Brain pericyte (primary cell): ENCODE data around the gene CTNNA3.

Experiments
- DNase-seq: peaks from one replicate; pipeline ENCODE4 v3.0.0-alpha.2; 2012; ENCODE audit warnings: low read depth, low spot score

The CTNNA3 gene

DNA sequence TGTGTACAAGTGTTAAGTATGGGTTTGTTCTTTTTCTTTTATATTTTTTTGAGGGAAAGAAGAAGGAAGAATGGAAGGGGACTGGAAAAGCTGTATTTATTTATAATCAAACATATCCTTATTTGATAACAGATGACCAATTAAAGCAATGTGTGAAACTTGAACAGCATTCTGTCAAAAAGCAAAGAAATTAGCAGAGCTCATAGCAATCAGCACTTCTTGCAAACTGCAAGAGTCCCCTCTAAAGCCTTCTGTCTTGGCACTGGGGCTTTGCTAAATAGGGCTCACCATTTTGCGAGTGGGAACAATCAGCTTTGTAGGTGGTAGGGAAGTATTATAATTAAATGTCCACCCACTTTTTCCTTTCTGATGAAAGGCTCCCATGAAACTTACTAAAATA is 935.1 kb downstream of the CTNNA3 start:
- no peak for DNase-seq

DNA sequence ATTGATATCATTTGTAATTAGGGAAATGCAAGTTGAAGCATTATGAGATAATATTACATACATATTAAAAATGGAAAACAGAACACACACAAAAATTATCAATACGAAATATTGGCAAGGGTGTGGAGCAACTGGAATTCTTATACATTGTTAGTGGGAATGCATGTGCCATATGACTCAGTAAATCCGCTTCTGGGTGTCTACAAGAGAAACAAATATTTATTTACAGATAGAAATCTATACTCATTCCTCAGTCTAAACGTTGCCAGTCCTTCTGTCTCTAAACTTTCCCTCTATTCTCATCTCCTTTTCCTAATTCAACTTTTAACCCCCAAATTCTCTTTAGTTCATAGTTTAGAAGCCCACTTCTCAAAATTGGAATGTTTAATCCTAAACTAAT is 940.5 kb downstream of the CTNNA3 start:
- no peak for DNase-seq

DNA sequence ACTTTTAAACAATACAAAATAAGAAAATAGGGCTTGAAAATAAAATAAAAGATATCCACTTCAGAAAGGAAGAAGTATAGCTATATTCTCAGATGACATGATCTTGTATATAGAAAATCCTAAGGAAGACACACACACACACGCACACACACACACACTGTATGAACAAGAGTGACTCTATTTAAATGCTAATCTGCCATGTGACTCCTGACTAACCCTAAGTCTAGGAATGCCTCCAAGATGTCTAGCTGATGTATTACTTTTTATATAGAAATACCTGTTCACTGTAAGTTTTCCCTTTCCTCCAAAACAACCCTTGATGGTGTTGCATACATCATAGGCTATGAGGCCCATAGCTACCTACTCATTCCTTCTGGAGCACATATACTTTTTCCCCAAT is 943.3 kb downstream of the CTNNA3 start:
- DNase-seq: no peak

DNA sequence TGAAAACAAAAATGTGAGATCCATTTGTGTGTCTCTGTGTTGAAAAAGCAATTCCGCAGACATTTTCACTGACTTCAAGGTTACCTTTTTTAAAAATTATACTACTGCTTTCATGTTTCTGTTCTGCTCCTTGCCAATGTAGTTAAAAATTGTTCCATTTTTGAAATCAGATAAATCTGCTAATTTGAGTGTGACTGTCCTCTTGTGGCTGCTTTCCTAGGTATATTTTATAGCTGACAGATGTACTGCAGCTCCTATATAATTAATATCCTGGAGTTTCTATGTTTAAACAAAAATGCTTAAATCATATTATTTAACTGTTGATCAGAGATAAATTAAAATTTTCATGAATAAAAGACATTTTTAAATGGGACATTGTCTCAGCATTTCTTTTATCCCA is 947.8 kb downstream of the CTNNA3 start:
- no peak for DNase-seq

DNA sequence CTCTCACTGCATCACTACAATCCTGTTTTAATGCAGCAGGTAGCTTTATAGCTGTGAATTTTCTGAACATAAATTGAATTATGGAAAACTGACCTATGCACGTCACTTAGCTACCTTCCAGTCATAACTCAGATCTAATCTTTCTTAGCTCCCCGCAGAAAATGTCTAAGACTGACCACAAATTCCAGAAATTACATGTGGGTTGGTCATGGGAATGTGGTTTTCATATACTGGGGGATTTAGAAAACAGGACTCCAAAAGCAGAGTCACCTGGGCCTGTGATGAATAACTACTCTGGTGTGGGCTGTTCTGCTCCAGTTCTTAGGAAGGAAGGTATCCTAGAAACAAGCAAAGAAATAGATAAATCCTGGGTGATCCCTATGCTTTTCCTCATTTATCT is 948.5 kb downstream of the CTNNA3 start:
- DNase-seq: no peak

DNA sequence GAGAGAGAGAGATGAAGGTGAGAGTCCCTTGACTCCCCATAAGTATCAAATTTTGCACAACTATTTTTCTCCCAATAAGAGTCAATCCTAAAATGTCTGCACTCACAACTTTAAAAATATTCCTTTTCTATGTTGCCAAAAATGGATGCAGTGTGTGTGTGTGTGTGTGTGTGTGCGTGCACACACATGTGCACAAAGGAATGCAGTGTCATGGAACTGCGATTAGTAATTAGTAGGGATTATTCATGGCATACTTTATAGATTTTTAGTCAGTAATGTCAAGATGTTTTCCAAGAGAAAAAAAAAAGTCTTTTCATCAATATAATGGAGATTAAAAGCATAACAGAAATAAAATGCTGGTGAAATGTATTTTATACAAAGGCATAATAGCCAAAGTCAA is 949.3 kb downstream of the CTNNA3 start:
- no peak for DNase-seq

DNA sequence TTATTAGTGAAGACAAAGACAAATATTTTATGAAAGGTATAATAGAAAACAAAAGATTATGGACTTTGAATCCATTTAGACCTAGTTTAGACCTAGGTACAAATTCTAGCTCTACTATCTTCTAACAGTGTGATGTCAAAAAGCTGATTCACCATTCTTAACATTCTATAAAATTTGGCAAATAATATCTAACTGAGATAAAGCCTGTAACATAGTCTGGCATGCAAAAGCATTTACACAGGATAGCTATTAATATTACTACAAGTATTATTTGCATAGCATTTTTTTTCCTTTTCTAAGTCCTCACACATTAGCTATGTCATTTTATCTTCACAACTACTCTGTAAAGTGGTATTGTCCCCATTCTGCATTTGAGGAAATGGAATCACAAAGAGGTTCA is 949.7 kb downstream of the CTNNA3 start:
- DNase-seq: no peak

DNA sequence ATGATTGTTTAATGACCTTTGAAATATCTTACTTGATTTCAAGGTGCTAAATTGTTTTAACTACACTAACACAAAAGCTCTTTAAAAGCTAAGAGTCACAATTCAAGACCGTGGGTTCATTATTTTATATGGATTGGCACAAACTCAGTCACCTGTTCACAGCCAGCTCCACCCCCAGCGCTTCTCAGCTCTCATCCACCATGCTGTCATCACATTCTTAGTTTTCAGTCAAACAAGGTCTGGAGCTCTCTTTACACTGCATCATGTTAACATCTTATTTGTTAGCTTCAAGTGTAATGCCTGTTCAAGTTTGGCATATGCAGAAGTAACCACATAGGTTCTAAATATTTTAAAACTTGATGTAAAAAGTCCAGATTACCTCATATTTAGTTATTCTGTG is 951.1 kb downstream of the CTNNA3 start:
- no peak for DNase-seq

DNA sequence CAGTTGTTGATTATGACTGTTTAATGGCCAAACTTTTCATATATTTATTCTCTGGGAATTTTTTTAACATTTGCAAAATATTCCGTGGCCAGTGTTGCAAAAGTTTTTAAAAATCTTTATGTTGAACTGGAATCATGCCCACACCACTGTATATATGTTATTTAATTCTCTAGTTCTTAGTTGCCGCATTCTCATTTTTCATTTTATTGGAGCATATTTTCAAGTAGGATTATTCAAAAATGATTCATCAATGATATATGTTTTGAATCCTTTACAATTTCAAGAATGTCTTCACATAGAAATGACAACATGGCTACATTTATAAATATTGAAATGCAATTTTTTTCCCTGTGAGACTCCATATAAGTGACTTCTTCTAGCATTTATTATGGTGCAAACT is 958.8 kb downstream of the CTNNA3 start:
- no peak for DNase-seq

DNA sequence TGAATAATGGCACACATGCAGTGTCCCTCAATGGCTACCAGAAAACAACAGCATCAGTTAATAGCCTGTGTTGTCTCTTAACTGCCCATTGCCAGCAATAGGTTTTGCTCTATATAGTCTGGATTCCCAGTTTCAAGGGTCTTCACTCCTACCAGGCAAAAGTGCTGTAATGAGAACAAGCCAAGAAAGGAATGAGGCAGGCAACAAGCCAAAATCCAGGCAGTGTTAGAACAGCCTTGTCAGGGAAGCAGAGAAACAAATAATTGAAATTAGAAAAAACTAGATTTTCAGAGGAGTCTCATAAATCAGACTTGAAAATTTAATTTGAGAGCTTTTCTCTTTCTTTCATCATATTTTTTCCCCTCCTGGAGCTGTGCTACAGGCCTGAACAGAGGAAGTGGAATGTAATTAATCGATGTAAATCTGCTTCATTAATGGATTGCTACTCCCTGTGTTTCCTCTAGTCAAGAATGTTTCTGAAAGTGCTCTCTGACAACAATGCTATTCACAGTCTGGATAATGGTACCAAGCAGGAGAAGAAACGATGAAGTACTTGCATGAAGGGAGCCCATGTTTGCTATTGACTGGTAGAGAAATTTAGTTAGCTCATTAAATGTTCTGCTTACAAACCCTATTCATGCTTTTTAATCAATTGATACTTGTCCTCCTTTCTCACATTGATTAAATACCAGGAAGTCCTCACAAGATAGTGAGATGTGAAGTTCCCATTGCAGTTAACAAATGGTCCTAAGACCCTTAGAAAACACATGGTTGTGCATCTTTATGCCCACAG is 972.2 kb downstream of the CTNNA3 start:
- no peak for DNase-seq

DNA sequence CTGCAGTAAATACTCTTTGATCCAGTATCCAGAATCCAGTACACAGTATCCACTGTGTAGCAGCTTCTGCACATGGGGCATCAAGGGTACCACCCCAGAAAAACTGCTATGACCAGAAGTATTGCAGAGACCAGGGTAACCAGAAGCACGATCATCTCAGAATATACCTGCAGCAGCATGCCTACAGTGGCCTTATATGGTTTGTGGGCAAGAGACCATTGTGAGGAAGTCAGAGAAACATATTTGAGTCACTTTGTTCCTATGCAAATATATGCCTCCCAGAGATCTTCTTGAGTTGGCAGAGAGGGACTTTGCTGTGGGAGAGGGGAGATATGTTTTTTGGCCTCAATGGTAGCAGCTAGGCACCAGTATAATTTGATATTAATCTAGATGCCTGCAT is 976.5 kb downstream of the CTNNA3 start:
- DNase-seq: no peak

DNA sequence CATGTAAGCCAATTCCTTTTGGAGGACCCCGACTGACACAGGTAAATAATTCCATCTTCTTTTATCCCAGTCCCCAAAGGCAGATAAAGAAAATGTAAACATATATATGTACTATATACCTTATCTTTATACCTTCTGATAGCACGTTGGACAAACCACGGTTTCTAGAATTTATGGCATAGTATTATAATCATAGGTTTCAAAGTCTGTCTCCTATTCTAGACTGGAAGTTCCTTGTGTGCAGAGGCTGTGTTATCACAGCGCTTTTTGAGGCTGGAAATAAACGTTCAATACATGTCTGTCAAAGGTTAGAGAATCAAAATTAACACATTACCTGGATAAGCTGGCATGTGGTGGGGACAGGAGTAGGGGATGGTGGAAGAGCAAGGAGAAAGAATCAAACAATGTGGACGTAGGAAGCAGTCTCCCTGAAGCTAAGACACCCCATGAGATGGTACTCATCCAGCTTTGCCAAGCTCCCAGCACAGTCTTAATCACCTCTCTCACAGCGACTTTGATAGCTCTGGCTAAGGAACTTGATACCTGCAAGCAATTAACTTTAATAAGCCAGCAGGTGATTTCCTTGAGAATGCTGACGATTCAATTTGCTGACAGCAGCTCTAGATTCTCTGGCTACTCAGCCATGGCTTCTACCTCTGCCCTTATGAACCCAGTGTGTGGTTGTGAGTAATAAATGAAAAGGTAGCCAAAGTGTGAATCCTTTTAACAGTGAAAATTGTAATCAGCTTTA is 978.6 kb downstream of the CTNNA3 start:
- DNase-seq: no peak

DNA sequence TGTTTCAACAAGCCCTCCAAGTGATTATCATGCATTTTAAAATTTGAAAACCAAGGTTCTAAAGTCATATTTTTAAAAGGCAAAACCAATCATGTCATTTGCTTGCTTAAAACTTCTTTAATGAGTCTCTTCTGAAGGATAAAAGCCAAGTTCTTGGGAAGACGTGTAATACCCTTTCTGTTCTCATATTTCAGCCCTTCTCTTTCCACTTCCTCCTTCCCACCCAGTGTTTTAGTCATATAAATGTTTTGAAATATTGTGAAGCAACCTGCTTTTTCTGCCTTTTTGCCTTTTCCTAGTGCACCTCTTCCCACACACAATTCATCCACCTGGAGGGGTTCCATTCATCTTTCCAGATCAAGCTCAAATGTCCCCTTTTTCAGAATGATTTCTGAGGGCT is 981.3 kb downstream of the CTNNA3 start:
- DNase-seq: no peak

DNA sequence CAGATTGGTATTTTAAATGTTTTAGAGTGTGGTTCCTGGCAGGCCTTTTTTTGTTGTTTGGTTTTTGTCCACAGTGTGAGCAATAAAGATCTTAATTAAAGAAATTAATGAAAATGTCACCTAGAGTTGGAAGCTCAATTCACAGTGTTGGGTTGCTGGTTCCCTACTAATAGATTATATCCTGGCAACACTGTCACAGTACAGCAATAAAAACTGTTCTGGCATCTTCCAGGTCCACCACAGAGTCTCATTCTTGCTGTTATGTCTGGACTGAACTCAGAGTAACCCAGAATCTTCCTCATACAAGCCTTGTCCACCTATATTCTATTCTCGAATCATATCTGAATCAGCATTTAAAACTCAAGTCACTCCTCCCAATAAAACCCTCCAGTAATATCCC is 982.6 kb downstream of the CTNNA3 start:
- no peak for DNase-seq

DNA sequence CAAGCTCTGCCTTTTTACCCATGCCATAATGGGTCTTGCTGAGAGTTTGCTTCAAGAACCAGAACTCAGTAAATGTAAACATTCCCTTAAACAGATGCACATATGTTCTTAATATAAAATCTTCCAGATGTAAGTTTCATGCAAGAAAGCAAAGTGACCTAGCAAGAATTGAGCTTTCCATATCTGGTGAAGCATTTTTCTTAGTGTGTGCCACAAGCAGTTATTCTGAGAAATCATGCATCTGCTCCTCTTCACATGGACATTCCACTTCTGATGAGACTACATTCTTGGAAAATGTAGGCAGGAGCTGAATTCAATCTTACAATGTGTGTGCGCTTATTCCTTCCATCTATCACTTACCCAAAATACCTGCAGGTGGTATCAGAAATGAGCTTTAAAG is 997.9 kb downstream of the CTNNA3 start:
- DNase-seq: no peak

DNA sequence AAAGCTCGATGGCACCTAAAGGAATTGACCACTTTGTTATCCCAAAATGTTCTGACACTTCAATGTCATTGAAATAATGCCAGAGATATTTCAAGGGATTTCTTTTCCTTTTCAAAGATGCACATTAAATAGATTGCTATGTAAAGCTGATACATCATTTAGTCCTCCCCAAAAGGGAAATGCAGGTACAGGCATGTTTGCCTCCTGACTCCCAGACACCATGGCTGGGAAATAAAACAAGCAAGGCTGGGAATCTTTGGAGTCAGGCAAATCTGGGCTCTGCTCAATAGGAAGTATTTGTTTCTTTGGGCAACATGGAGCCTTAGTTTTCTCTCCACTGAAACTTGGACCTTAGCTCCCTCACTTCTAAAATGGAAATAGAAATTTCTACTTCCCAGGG is 1000.9 kb downstream of the CTNNA3 start:
- DNase-seq: no peak

DNA sequence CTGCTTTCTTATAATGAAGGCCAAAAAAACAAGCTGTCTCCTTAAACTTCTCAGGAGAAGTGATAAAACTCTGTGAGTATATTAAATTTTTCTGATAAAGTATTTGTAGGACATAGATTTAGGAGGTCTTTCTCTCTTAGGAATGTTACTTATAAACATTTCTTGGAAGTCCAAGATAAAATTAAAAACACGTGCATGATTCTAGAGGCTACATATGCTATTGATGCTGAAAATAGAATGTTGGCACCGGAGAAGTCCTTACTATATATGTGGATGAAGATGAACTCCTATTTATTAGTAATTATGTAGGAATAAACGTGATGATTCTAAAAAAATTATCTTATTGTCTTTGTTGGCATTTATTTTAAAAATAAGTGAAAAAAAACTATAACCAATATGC is 1011.4 kb downstream of the CTNNA3 start:
- DNase-seq: no peak

DNA sequence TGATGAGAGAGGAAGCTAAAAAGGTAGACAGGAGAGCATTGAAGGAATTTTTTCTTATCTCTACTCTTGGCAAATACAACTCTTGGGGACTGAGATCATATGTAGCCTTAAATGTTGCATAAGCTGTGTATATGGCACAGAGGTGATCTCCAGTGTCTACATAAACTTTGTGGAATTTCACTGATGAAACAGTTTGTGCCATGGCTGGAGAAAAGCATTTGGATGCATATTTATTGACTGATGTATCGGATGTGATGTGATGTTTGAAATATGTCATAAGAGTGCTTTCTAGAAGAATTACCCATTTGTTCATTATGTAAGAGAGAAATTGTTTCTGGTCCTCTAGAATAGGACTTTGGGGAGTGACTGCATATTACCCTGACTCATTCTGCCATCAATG is 1015.1 kb downstream of the CTNNA3 start:
- no peak for DNase-seq

DNA sequence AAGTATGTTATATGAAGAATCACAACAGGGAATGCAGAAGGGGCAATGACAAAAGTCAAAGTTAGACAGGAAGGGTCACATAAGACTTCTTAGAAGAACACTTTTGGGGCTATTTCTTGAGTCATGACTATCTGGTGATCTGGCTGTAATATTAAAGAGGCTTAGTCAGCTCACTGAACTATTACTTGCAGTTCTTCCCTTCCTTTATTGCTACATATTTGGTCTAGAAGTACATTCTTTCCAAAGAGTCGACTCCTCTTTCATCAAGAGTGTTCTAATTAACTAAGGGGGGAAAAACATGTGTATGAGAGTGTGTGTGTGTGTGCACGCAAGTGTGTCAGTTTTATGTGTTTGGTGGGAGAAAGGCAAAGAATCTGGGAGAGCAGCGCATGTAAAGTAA is 1017.5 kb downstream of the CTNNA3 start:
- no peak for DNase-seq

DNA sequence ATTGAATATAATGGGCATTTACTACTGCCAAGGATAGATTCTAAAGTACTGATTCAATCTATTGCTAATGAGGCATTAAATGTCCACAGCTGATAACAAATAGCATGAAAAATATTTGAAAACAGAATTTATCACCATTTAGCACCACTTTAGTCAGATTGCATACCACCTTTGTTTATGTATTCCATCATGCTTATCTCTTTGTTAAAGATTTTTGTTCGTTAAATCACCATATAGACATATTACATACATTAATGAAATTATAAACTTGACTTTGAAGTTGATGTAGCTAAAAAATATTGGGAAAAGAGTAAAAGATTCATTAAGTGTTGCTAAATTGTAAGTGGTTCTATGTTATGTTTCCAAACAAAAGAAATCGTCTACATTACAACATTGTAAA is 1022.9 kb downstream of the CTNNA3 start:
- DNase-seq: no peak

DNA sequence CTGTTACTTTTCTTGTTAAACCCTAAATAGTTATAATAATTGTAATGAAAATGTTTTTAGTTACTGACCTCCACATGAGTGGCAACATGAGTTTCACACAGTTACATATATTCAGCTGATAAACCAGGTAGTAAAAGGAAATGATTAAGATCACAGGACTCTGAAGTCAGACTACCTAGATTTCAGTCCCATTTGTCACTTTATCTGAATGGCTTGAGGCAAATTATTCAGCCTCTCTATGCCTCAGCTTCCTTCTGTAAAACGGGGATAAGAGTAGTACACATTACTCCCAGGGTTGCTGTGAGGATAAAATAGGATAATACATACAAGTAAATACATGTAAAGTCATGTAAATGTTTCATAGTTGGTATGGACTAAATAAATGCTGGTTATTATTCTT is 1024.4 kb downstream of the CTNNA3 start:
- no peak for DNase-seq

DNA sequence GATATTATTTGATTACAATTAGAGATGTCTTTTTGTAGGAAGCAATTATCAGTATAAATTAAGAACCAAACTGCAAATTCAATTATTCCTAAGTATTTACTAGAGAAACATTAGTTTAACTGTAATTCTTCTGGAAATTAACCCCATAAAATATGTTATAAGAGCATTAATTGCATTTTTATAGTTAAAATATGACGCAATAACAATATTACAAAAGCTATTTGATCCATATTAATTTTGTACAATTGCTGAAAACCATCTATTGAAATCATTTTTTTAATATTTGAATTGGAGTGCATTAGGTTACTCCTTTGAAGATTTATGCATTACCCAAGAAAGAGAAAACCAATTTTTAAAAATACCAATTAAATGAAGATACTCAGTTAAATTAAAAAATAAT is 1024.9 kb downstream of the CTNNA3 start:
- DNase-seq: no peak

DNA sequence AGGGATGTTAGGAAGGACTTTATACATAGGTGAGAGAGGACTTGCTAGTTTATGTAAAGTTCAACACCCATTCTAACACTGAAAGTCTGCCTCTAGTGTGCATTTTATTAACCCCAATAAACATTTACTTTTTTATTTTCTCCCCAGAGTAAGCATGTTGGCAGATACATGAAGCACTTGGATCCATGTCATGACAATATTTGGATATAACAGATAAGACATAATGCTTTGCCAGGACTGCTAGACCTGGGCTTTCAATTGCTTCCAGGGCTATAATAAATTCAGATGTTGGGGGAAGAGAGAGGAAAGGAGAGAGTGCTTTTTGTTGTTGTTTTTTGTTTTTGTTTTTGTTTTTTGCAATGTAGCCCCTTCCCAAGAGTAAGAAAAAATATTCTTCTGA is 1039.5 kb downstream of the CTNNA3 start:
- no peak for DNase-seq
